Esophagus (tissue), 2 donors: ENCODE measurements around the gene NFS1. TPM values are rescaled to one million over a fixed set of nuclear protein-coding genes. Genes with fewer than 3 reads are reported as not detected.

ENCODE experiments used
- H3K27ac ChIP-seq, 2 donors: one replicate each; pipeline ENCODE4 v1.5.1; 2013; ENCODE audit warnings: low read depth in 2 of 2, mild to moderate bottlenecking in 2 of 2, inconsistent platforms in 1 of 2, low read length in 1 of 2, moderate library complexity in 1 of 2
- H3K27me3 ChIP-seq, 2 donors: one replicate each; pipeline ENCODE4 v1.6.1; 2013; ENCODE audit warnings: low read length in 2 of 2, control low read depth in 1 of 2, mild to moderate bottlenecking in 1 of 2; ENCODE audit not compliant: insufficient read depth in 2 of 2, control insufficient read depth in 1 of 2
- H3K36me3 ChIP-seq, 2 donors: one replicate each; pipeline ENCODE4 v1.6.1; 2013; ENCODE audit warnings: low read length in 1 of 2; ENCODE audit not compliant: control insufficient read depth in 2 of 2, insufficient read depth in 2 of 2
- H3K4me1 ChIP-seq, 2 donors: one replicate each; pipeline ENCODE4 v1.6.1; 2013; ENCODE audit warnings: low read length in 1 of 2; ENCODE audit not compliant: control insufficient read depth in 2 of 2, insufficient read depth in 2 of 2
- H3K4me3 ChIP-seq, 2 donors: one replicate each; pipeline ENCODE4 v1.5.1; 2013; ENCODE audit warnings: low read length in 2 of 2, mild to moderate bottlenecking in 2 of 2, low read depth in 1 of 2, moderate library complexity in 1 of 2
- H3K9me3 ChIP-seq, 2 donors: one replicate each; pipeline ENCODE4 v1.6.1; 2013; ENCODE audit warnings: mild to moderate bottlenecking in 2 of 2, low read depth in 1 of 2, low read length in 1 of 2, moderate library complexity in 1 of 2; ENCODE audit not compliant: control insufficient read depth in 2 of 2, insufficient read depth in 1 of 2
- WGBS, 2 donors: extraction: QIAGEN DNeasy Blood & Tissue Kit; methylation state at CpG; one replicate each; pipeline ENCODE4 v1.1.7; 2013; 5-methylcytosine and 5-hydroxymethylcytosine counted together
- polyA plus RNA-seq, 2 donors: library from polyadenylated mRNA; stranded (reverse); fragments of 200-250 nt; gene quantifications; one replicate each; pipeline ENCODE4 v1.2.3, GENCODE V29; 2013
- donor health status: healthy with polysubstance abuse.
- donor health status: Bipolar disorder and iron deficiency.

NFS1 gene
- polyA plus RNA-seq, 2 donors, result 18.2 to 23.4 TPM

GRCh38 chr20:35702051-35702823, 3.1 kb upstream of the NFS1 start:
- peaks cover 0 to 12% of the 10 kb centered on the region in 2 donors for H3K36me3 ChIP-seq
- H3K27me3 ChIP-seq, result no peaks in the 10 kb centered on the region
- H3K9me3 ChIP-seq, result peaks cover 0 to 2% of the 10 kb centered on the region in 2 donors
- no peak overlapping the region for H3K4me3 ChIP-seq
- H3K27ac ChIP-seq, result peak overlapping the region in 1 of 2 donors; percentile 3
- H3K4me1 ChIP-seq, result peaks cover 4 to 9% of the 10 kb centered on the region in 2 donors
- WGBS, 2 donors, result 80 to 82% methylated on average over 12 of the region's 12 CpGs

DNA sequence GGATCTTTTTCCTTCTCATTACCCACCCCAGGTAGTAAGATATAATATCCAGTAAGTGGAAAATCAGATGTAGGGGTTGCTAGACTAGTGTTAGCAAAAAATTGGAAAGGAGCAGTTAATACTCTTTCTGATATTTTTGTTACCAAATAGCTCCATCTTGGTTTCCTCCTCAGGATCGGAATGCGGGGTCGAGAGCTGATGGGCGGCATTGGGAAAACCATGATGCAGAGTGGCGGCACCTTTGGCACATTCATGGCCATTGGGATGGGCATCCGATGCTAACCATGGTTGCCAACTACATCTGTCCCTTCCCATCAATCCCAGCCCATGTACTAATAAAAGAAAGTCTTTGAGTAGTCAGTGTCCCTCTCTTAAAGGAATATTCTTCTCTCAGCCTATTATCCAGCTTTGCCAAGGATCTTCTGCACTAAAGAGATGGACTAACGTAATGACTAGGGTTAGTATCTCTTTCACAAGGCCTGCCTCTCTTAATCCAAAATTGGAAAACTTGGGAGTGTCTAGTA, 1.5 kb upstream of the NFS1 start:
- 88 to 92% methylated on average over 7 of the region's 7 CpGs for WGBS, 2 donors
- Histone ChIP-seq H3K27ac (no peak overlapping the region), H3K36me3 (peaks cover 0 to 8% of the 10 kb centered on the region in 2 donors), H3K9me3 (peaks cover 0 to 2% of the 10 kb centered on the region in 2 donors), H3K4me3 (peak overlapping the region in 1 of 2 donors; percentile 75), H3K27me3 (no peaks in the 10 kb centered on the region), H3K4me1 (peaks cover 4 to 9% of the 10 kb centered on the region in 2 donors)

GRCh38 chr20:35699957-35700624, 939 bp upstream of the NFS1 start:
- Histone ChIP-seq H3K9me3 (peaks cover 0 to 2% of the 10 kb centered on the region in 2 donors), H3K27me3 (no peaks in the 10 kb centered on the region), H3K27ac (peak overlapping the region; percentile 94 to 98), H3K4me1 (peaks cover 4 to 9% of the 10 kb centered on the region in 2 donors), H3K36me3 (peaks cover 0 to 11% of the 10 kb centered on the region in 2 donors), H3K4me3 (peak overlapping the region; percentile 75 to 96)
- WGBS, 2 donors, result 18 to 19% methylated on average over 6 of the region's 6 CpGs

- Histone ChIP-seq H3K9me3 (peaks cover 0 to 2% of the 10 kb centered on the region in 2 donors), H3K4me1 (peaks cover 4 to 9% of the 10 kb centered on the region in 2 donors), H3K27ac (peak overlapping the region; percentile 94 to 98), H3K27me3 (no peaks in the 10 kb centered on the region), H3K4me3 (peak overlapping the region; percentile 75 to 96), H3K36me3 (peaks cover 4 to 12% of the 10 kb centered on the region in 2 donors)
- WGBS, 2 donors, result 4 to 5% methylated on average over 37 of the region's 37 CpGs
Measured at GRCh38 chr20:35698298-35699126, 640 bp downstream of the NFS1 start.

DNA sequence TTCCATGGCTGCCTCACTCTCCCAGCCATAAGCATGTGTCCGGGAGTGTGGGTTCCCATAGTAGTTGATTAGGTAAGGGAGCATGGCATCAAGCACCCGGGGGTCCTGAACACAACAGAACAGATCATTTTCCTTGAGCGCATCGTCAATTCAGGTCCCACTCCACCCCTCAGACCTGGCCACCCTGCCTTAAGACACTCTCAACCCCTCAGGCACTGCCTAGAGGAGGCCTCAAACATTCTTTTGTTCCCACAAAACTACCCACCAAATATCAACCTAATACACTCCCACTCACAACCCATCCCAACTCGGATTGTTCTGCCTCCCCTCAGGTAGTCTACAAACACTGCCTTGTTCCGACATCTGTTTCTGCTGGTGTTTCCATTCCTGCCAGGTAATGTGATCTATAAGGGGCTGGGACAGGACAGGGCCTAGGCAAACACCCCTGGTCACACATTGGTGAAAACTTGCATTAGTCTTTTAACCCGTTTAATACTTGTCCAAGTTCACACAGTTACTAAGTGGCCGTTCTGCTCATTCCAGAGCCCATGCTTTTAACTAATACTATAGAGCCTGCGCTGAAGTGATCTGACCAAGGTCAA, 1.4 kb downstream of the NFS1 start:
- WGBS, 2 donors, result 68 to 70% methylated on average over 9 of the region's 9 CpGs
- Histone ChIP-seq H3K4me1 (peaks cover 4 to 9% of the 10 kb centered on the region in 2 donors), H3K4me3 (peak overlapping the region; percentile 75 to 96), H3K27me3 (no peaks in the 10 kb centered on the region), H3K9me3 (peaks cover 0 to 2% of the 10 kb centered on the region in 2 donors), H3K36me3 (peaks cover 4 to 12% of the 10 kb centered on the region in 2 donors), H3K27ac (no peak overlapping the region)

- peaks cover 4% of the 10 kb centered on the region in 2 donors for H3K36me3 ChIP-seq
- H3K27ac ChIP-seq, result no peak overlapping the region
- peaks cover 4 to 9% of the 10 kb centered on the region in 2 donors for H3K4me1 ChIP-seq
- peaks cover 0 to 2% of the 10 kb centered on the region in 2 donors for H3K9me3 ChIP-seq
- H3K4me3 ChIP-seq, result no peak overlapping the region
- H3K27me3 ChIP-seq, result no peaks in the 10 kb centered on the region
- WGBS, 2 donors, result 85 to 92% methylated on average over 4 of the region's 4 CpGs
Measured at GRCh38 chr20:35695978-35696377, 3.2 kb downstream of the NFS1 start.

GRCh38 chr20:35695245-35695749, 3.9 kb downstream of the NFS1 start:
- Histone ChIP-seq H3K9me3 (peaks cover 0 to 2% of the 10 kb centered on the region in 2 donors), H3K4me1 (peaks cover 4 to 9% of the 10 kb centered on the region in 2 donors), H3K4me3 (no peak overlapping the region), H3K27ac (no peak overlapping the region), H3K27me3 (no peaks in the 10 kb centered on the region), H3K36me3 (peaks cover 6% of the 10 kb centered on the region in 2 donors)
- WGBS, 2 donors, result 80 to 84% methylated on average over 2 of the region's 2 CpGs

DNA sequence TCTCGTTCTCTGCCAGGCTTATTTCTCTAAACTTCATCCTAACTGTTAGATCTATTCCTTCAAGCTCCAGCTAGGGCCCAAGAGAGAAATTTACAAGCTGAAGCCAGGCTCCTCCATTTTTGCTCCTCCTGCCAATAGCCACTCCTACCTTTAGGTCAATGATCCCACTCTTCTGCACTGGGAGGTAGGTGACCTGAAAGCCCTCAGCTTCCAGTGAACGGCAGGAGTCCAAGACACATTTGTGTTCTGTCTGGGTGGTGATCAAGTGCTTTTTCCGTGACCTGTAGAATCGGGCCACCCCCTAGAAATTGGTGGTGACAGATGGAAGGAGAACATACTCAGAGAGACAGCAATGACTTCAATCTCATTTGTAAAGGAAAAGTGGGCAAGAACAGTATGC, 8.9 kb downstream of the NFS1 start:
- Histone ChIP-seq H3K4me1 (no peaks in the 10 kb centered on the region), H3K9me3 (no peaks in the 10 kb centered on the region), H3K36me3 (peaks cover 9 to 15% of the 10 kb centered on the region in 2 donors), H3K4me3 (no peak overlapping the region), H3K27ac (no peak overlapping the region), H3K27me3 (no peaks in the 10 kb centered on the region)
- 86 to 91% methylated on average over 4 of the region's 4 CpGs for WGBS, 2 donors
